Measurements from ENCODE around the gene PDGFB. TPM values are rescaled to one million over a fixed set of nuclear protein-coding genes. Genes with fewer than 3 reads are reported as not detected.

PDGFB gene
- total and polyA plus RNA-seq, 2 experiments from 2014 or later: 2.2 to 8.0 TPM

DNA sequence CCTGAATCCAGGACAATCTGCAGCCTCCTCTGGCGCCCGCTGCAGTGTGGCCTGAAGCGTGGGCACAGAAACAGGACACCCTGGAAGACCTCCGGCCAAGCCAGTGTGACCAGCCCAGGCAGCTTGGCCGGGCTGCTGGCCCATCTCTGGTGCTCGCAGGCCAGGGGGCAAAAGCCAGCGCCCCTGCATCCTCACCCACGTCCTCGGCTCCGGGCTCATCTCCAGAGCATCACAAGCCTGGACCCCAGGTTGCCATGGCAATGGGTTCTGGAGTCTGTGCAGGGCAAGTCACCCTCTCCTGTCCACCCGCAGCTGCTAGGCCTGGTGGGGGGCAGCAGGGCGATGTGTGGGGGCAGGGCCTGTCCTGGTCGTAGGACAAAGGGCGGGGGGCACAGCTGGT, 9.3 kb upstream of the PDGFB start:
- Histone ChIP-seq H3K36me3 (ENCODE audit: insufficient read depth) (no peaks in the 10 kb centered on the region), H2AFZ (no peak overlapping the region), H3F3A (replicated peaks; ENCODE audit: low read depth) (0 out of 2 replicates have a peak, but pooled peaks cover 3% of the 10 kb centered on the region), H3K4me2 (no peak overlapping the region), H3K4me1 (ENCODE audit: insufficient read depth) (peaks cover 33% of the 10 kb centered on the region), H4K20me1 (replicated peaks; ENCODE audit: insufficient read depth) (no peaks in the 10 kb centered on the region), H3K27me3 (ENCODE audit: insufficient read depth) (peaks cover 11% of the 10 kb centered on the region; the same call in 1 of the 2 replicates), H3K9me2 (ENCODE audit: insufficient read depth) (no peaks in the 10 kb centered on the region), H3K27ac (ENCODE audit: low read depth) (no peak overlapping the region), H3K79me2 (replicated peaks; ENCODE audit: insufficient read depth) (no peaks in the 10 kb centered on the region), H3K4me3 (no peak overlapping the region)
- Mint-ChIP-seq H3K9me3 (no peaks in the 10 kb centered on the region), H3K36me3 (ENCODE audit: low read depth) (no peaks in the 10 kb centered on the region), H3K27ac (no peak overlapping the region), H3K27me3 (ENCODE audit: insufficient read depth, low read depth, poor library complexity) (peaks cover 21% of the 10 kb centered on the region), H3K4me1 (peaks cover 42% of the 10 kb centered on the region), H3K4me3 (no peak overlapping the region)
- TF ChIP-seq EZH2phosphoT487 (IDR thresholded peaks at IDR 0.05; ENCODE audit: unreplicated experiment) (no peak), NANOG (IDR thresholded peaks at IDR 0.05; ENCODE audit: borderline replicate concordance) (no peak), CREB1 (CRISPR knock-in tag; IDR thresholded peaks at IDR 0.05; ENCODE audit: low read depth) (no peak), ZNF331 (CRISPR knock-in tag; IDR thresholded peaks at IDR 0.05; ENCODE audit: low read depth) (no peak), EZH2 (IDR thresholded peaks at IDR 0.05; ENCODE audit: low read depth, unreplicated experiment) (no peak), ZNF114 (CRISPR knock-in tag; IDR thresholded peaks at IDR 0.05) (no peak), POLR2AphosphoS5 (IDR thresholded peaks at IDR 0.05; ENCODE audit: low read depth) (no peak), STAT1 (IDR thresholded peaks at IDR 0.05; ENCODE audit: unreplicated experiment) (no peak), JUNB (IDR thresholded peaks at IDR 0.05; ENCODE audit: unreplicated experiment) (no peak)
- TF ChIP-seq, protein P1, sequence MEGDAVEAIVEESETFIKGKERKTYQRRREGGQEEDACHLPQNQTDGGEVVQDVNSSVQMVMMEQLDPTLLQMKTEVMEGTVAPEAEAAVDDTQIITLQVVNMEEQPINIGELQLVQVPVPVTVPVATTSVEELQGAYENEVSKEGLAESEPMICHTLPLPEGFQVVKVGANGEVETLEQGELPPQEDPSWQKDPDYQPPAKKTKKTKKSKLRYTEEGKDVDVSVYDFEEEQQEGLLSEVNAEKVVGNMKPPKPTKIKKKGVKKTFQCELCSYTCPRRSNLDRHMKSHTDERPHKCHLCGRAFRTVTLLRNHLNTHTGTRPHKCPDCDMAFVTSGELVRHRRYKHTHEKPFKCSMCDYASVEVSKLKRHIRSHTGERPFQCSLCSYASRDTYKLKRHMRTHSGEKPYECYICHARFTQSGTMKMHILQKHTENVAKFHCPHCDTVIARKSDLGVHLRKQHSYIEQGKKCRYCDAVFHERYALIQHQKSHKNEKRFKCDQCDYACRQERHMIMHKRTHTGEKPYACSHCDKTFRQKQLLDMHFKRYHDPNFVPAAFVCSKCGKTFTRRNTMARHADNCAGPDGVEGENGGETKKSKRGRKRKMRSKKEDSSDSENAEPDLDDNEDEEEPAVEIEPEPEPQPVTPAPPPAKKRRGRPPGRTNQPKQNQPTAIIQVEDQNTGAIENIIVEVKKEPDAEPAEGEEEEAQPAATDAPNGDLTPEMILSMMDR (conservative IDR thresholded peaks at IDR 0.05; ENCODE audit: low read depth in 2 of 2): no peak
- TF ChIP-seq, protein P2, sequence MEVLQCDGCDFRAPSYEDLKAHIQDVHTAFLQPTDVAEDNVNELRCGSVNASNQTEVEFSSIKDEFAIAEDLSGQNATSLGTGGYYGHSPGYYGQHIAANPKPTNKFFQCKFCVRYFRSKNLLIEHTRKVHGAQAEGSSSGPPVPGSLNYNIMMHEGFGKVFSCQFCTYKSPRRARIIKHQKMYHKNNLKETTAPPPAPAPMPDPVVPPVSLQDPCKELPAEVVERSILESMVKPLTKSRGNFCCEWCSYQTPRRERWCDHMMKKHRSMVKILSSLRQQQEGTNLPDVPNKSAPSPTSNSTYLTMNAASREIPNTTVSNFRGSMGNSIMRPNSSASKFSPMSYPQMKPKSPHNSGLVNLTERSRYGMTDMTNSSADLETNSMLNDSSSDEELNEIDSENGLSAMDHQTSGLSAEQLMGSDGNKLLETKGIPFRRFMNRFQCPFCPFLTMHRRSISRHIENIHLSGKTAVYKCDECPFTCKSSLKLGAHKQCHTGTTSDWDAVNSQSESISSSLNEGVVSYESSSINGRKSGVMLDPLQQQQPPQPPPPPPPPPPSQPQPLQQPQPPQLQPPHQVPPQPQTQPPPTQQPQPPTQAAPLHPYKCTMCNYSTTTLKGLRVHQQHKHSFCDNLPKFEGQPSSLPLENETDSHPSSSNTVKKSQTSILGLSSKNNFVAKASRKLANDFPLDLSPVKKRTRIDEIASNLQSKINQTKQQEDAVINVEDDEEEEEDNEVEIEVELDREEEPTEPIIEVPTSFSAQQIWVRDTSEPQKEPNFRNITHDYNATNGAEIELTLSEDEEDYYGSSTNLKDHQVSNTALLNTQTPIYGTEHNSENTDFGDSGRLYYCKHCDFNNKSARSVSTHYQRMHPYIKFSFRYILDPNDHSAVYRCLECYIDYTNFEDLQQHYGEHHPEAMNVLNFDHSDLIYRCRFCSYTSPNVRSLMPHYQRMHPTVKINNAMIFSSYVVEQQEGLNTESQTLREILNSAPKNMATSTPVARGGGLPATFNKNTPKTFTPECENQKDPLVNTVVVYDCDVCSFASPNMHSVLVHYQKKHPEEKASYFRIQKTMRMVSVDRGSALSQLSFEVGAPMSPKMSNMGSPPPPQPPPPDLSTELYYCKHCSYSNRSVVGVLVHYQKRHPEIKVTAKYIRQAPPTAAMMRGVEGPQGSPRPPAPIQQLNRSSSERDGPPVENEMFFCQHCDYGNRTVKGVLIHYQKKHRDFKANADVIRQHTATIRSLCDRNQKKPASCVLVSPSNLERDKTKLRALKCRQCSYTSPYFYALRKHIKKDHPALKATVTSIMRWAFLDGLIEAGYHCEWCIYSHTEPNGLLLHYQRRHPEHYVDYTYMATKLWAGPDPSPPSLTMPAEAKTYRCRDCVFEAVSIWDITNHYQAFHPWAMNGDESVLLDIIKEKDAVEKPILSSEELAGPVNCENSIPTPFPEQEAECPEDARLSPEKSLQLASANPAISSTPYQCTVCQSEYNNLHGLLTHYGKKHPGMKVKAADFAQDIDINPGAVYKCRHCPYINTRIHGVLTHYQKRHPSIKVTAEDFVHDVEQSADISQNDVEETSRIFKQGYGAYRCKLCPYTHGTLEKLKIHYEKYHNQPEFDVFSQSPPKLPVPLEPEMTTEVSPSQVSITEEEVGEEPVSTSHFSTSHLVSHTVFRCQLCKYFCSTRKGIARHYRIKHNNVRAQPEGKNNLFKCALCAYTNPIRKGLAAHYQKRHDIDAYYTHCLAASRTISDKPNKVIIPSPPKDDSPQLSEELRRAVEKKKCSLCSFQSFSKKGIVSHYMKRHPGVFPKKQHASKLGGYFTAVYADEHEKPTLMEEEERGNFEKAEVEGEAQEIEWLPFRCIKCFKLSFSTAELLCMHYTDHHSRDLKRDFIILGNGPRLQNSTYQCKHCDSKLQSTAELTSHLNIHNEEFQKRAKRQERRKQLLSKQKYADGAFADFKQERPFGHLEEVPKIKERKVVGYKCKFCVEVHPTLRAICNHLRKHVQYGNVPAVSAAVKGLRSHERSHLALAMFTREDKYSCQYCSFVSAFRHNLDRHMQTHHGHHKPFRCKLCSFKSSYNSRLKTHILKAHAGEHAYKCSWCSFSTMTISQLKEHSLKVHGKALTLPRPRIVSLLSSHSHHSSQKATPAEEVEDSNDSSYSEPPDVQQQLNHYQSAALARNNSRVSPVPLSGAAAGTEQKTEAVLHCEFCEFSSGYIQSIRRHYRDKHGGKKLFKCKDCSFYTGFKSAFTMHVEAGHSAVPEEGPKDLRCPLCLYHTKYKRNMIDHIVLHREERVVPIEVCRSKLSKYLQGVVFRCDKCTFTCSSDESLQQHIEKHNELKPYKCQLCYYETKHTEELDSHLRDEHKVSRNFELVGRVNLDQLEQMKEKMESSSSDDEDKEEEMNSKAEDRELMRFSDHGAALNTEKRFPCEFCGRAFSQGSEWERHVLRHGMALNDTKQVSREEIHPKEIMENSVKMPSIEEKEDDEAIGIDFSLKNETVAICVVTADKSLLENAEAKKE (CRISPR knock-in tag; IDR thresholded peaks at IDR 0.05): no peak
- TF ChIP-seq, protein P3, sequence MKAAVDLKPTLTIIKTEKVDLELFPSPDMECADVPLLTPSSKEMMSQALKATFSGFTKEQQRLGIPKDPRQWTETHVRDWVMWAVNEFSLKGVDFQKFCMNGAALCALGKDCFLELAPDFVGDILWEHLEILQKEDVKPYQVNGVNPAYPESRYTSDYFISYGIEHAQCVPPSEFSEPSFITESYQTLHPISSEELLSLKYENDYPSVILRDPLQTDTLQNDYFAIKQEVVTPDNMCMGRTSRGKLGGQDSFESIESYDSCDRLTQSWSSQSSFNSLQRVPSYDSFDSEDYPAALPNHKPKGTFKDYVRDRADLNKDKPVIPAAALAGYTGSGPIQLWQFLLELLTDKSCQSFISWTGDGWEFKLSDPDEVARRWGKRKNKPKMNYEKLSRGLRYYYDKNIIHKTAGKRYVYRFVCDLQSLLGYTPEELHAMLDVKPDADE (IDR thresholded peaks at IDR 0.05): no peak
- TF ChIP-seq, protein P4, sequence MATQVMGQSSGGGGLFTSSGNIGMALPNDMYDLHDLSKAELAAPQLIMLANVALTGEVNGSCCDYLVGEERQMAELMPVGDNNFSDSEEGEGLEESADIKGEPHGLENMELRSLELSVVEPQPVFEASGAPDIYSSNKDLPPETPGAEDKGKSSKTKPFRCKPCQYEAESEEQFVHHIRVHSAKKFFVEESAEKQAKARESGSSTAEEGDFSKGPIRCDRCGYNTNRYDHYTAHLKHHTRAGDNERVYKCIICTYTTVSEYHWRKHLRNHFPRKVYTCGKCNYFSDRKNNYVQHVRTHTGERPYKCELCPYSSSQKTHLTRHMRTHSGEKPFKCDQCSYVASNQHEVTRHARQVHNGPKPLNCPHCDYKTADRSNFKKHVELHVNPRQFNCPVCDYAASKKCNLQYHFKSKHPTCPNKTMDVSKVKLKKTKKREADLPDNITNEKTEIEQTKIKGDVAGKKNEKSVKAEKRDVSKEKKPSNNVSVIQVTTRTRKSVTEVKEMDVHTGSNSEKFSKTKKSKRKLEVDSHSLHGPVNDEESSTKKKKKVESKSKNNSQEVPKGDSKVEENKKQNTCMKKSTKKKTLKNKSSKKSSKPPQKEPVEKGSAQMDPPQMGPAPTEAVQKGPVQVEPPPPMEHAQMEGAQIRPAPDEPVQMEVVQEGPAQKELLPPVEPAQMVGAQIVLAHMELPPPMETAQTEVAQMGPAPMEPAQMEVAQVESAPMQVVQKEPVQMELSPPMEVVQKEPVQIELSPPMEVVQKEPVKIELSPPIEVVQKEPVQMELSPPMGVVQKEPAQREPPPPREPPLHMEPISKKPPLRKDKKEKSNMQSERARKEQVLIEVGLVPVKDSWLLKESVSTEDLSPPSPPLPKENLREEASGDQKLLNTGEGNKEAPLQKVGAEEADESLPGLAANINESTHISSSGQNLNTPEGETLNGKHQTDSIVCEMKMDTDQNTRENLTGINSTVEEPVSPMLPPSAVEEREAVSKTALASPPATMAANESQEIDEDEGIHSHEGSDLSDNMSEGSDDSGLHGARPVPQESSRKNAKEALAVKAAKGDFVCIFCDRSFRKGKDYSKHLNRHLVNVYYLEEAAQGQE (IDR thresholded peaks at IDR 0.05; ENCODE audit: unreplicated experiment): no peak
- DNase-seq (ENCODE audit: low spot score) (no peak), ATAC-seq (no peak)

All from GM23338 (cell line).